B cell (primary cell): Measurements from ENCODE around the gene TMSB4X.
"Not testable (repeated sequence)": the region's sequence is repeated elsewhere in the genome, so short reads cannot be mapped to it uniquely, and the experiment has no call there.

Experiments
- EZH2 ChIP-seq: IDR thresholded peaks from 2 replicates; pipeline ENCODE4 v1.6.1; 2012; ENCODE audit warnings: borderline replicate concordance, low read depth, mild to moderate bottlenecking, moderate library complexity, low read length; ENCODE audit not compliant: insufficient read depth, poor library complexity, severe bottlenecking
- TF ChIP-seq, protein P1 (sequence below): fragments of 200-600 bp; IDR thresholded peaks from one replicate; pipeline ENCODE4 v1.8.0; 2022; ENCODE audit warnings: antibody characterized with exemption, mild to moderate bottlenecking

- TF ChIP-seq EZH2, result not testable (repeated sequence)
- TF ChIP-seq, protein P1, sequence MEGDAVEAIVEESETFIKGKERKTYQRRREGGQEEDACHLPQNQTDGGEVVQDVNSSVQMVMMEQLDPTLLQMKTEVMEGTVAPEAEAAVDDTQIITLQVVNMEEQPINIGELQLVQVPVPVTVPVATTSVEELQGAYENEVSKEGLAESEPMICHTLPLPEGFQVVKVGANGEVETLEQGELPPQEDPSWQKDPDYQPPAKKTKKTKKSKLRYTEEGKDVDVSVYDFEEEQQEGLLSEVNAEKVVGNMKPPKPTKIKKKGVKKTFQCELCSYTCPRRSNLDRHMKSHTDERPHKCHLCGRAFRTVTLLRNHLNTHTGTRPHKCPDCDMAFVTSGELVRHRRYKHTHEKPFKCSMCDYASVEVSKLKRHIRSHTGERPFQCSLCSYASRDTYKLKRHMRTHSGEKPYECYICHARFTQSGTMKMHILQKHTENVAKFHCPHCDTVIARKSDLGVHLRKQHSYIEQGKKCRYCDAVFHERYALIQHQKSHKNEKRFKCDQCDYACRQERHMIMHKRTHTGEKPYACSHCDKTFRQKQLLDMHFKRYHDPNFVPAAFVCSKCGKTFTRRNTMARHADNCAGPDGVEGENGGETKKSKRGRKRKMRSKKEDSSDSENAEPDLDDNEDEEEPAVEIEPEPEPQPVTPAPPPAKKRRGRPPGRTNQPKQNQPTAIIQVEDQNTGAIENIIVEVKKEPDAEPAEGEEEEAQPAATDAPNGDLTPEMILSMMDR, result not testable (repeated sequence)
Observed at GRCh38 chrX:12976819-12977732, 2.2 kb downstream of the TMSB4X start.
